Measurements from ENCODE around the gene PIK3R5. TPM values are rescaled to one million over a fixed set of nuclear protein-coding genes. Genes with fewer than 3 reads are reported as not detected.
A peak's percentile ranks its signal among the peaks of the same experiment; 100 is the strongest.

PIK3R5 gene
- total RNA-seq, 2 experiments from 2014 or later, result 0.76 to 1.5 TPM

DNA sequence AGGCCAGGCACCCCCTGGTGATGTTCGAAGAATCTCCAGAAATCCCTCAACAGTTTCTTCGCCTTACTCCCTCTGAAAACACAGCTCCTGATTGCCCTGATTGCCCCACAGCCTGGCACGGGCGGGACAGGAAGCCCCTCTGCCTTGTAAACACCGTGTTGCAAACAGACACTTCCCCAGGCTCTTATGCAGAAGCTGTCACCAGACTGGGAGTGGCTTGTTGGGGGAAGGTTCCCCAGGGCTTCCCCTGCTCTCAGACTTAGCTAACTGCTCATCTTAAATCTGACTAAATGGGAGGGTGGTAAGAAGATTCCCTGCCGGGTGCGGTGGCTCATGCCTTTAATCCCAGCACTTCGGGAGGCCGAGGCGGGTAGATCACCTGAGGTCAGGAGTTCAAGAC lies 11.2 kb downstream of the PIK3R5 start:
- H3K36me3 ChIP-seq (ENCODE audit: insufficient read depth, low read length), result no peaks in the 10 kb centered on the region
- H3K27ac ChIP-seq (ENCODE audit: low read depth, low read length, poor library complexity, severe bottlenecking), result no peak overlapping the region
- intact Hi-C loops (cut with micrococcal nuclease; ENCODE audit: unreplicated experiment), result no loop called here
- H3K4me2 ChIP-seq (ENCODE audit: low read length), result peak overlapping the region; percentile 26; the same call in 1 of the 2 replicates
- POLR2A ChIA-PET, result interaction anchor here (0.5 to 0.7 kb wide), 3 partner anchors 19 to 922 kb away, joined by 3 to 9 read pairs (median 5); no protein-coding TSS in a partner anchor
- no peak for TF ChIP-seq EZH2phosphoT487 (IDR thresholded peaks at IDR 0.05; ENCODE audit: borderline replicate concordance, low read depth, low read length)
- TF ChIP-seq, protein P1, sequence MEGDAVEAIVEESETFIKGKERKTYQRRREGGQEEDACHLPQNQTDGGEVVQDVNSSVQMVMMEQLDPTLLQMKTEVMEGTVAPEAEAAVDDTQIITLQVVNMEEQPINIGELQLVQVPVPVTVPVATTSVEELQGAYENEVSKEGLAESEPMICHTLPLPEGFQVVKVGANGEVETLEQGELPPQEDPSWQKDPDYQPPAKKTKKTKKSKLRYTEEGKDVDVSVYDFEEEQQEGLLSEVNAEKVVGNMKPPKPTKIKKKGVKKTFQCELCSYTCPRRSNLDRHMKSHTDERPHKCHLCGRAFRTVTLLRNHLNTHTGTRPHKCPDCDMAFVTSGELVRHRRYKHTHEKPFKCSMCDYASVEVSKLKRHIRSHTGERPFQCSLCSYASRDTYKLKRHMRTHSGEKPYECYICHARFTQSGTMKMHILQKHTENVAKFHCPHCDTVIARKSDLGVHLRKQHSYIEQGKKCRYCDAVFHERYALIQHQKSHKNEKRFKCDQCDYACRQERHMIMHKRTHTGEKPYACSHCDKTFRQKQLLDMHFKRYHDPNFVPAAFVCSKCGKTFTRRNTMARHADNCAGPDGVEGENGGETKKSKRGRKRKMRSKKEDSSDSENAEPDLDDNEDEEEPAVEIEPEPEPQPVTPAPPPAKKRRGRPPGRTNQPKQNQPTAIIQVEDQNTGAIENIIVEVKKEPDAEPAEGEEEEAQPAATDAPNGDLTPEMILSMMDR (conservative IDR thresholded peaks at IDR 0.05; ENCODE audit: low read length), result no peak
- DNase-seq (ENCODE audit: low spot score), result peak; percentile 62
- H3K9me3 ChIP-seq (ENCODE audit: low read length), result no peaks in the 10 kb centered on the region
- no TSS peak for BruUV-seq (replicated peaks)
- H3K4me3 ChIP-seq (ENCODE audit: low read depth, low read length, poor library complexity, severe bottlenecking), result no peak overlapping the region
- peak overlapping the region; percentile 54 for H2AFZ ChIP-seq (ENCODE audit: low read length)
- CTCF ChIA-PET (ENCODE audit: unreplicated experiment), result no interaction called here
- H3K9me2 ChIP-seq (ENCODE audit: insufficient read depth, low read length), result no peaks in the 10 kb centered on the region
- no peaks in the 10 kb centered on the region for H3K79me2 ChIP-seq (ENCODE audit: insufficient read depth, low read depth, low read length)
- no peaks in the 10 kb centered on the region for H4K20me1 ChIP-seq (ENCODE audit: insufficient read depth, low read length)
- H3K4me1 ChIP-seq (ENCODE audit: insufficient read depth, low read length, poor library complexity, severe bottlenecking), result peaks cover 6% of the 10 kb centered on the region

DNA sequence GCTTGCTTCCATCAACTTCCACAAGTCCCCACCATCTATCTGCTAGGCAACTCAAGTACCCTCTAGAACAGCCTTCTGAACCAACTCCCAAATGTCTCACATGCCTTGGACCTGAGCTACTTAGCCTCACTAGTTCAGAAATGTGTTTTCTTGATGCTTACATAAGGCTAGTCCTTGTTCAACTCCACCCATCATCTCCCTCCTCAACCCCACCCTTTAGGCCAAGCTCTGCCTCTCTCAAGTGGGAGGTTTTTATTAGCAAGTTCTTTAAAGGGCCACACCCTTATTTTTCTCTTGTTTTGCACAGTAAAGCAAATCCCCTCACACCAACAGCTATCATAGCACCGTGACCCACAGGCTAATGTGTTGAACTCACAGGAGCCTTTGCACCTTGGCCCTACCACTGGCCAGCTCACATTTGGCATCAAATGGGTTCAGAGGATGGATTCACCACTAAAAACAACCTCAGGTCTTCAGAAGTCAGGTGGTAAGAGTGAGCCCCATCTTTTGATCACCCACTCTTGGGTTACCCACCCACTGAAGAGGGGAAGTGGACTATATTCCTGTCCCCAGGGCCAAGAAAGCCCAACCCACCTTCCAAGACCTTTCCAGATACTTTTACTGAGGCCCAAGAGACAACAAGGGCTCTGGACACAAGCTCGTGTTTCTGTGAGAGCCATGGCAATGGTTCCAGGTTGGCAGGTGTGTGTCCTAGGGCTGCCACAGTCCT lies 12.2 kb downstream of the PIK3R5 start:
- peaks cover 6% of the 10 kb centered on the region for H3K4me1 ChIP-seq (ENCODE audit: insufficient read depth, low read length, poor library complexity, severe bottlenecking)
- no TSS peak for BruUV-seq (replicated peaks)
- intact Hi-C loops (cut with micrococcal nuclease; ENCODE audit: unreplicated experiment), result no loop called here
- no peak overlapping the region for H2AFZ ChIP-seq (ENCODE audit: low read length)
- no peaks in the 10 kb centered on the region for H4K20me1 ChIP-seq (ENCODE audit: insufficient read depth, low read length)
- H3K27ac ChIP-seq (ENCODE audit: low read depth, low read length, poor library complexity, severe bottlenecking), result no peak overlapping the region
- H3K36me3 ChIP-seq (ENCODE audit: insufficient read depth, low read length), result no peaks in the 10 kb centered on the region
- no peak for TF ChIP-seq EZH2phosphoT487 (IDR thresholded peaks at IDR 0.05; ENCODE audit: borderline replicate concordance, low read depth, low read length)
- TF ChIP-seq, protein P1 (conservative IDR thresholded peaks at IDR 0.05; ENCODE audit: low read length), result no peak
- H3K79me2 ChIP-seq (ENCODE audit: insufficient read depth, low read depth, low read length), result no peaks in the 10 kb centered on the region
- no peak for DNase-seq (ENCODE audit: low spot score)
- no peaks in the 10 kb centered on the region for H3K9me3 ChIP-seq (ENCODE audit: low read length)
- no peaks in the 10 kb centered on the region for H3K9me2 ChIP-seq (ENCODE audit: insufficient read depth, low read length)
- no peak overlapping the region for H3K4me3 ChIP-seq (ENCODE audit: low read depth, low read length, poor library complexity, severe bottlenecking)
- H3K4me2 ChIP-seq (ENCODE audit: low read length), result no peak overlapping the region
- POLR2A ChIA-PET, result no interaction called here
- CTCF ChIA-PET (ENCODE audit: unreplicated experiment), result no interaction called here

DNA sequence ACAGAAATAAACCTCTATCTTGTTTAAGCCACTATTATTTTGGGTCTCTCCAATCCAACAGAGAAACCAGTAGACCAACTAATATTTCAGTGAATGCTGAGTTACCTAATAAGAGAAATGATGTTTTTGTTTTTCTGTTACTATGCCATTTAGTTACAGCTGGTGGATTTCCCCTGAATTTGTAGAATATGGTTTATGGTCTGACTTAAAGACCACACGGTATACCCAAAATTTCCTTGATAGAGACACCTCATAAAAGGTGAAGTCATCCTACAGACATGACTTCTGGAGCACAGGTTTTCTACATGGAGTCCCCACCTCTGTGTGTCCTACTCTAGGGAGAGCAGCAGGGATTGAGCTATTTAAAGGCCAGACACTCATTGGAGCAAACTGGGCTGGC lies 13.3 kb downstream of the PIK3R5 start:
- BruUV-seq (replicated peaks), result no TSS peak
- Histone ChIP-seq H3K4me3 (ENCODE audit: low read depth, low read length, poor library complexity, severe bottlenecking) (no peak overlapping the region), H3K9me3 (ENCODE audit: low read length) (no peaks in the 10 kb centered on the region), H3K27ac (ENCODE audit: low read depth, low read length, poor library complexity, severe bottlenecking) (no peak overlapping the region), H3K9me2 (ENCODE audit: insufficient read depth, low read length) (no peaks in the 10 kb centered on the region), H4K20me1 (ENCODE audit: insufficient read depth, low read length) (no peaks in the 10 kb centered on the region), H3K36me3 (ENCODE audit: insufficient read depth, low read length) (no peaks in the 10 kb centered on the region), H3K79me2 (ENCODE audit: insufficient read depth, low read depth, low read length) (no peaks in the 10 kb centered on the region), H2AFZ (ENCODE audit: low read length) (no peak overlapping the region), H3K4me2 (ENCODE audit: low read length) (no peak overlapping the region), H3K4me1 (ENCODE audit: insufficient read depth, low read length, poor library complexity, severe bottlenecking) (peaks cover 6% of the 10 kb centered on the region)
- intact Hi-C loops (cut with micrococcal nuclease; ENCODE audit: unreplicated experiment), result no loop called here
- CTCF ChIA-PET (ENCODE audit: unreplicated experiment), result no interaction called here
- DNase-seq (ENCODE audit: low spot score), result no peak
- POLR2A ChIA-PET, result no interaction called here
- TF ChIP-seq EZH2phosphoT487 (IDR thresholded peaks at IDR 0.05; ENCODE audit: borderline replicate concordance, low read depth, low read length), result no peak
- TF ChIP-seq, protein P1 (conservative IDR thresholded peaks at IDR 0.05; ENCODE audit: low read length), result no peak

Data from OCI-LY7 (cell line).